ENCODE results near the gene SLC22A31.
A peak's percentile ranks its signal among the peaks of the same experiment; 100 is the strongest.
"Not testable (repeated sequence)": the region's sequence is repeated elsewhere in the genome, so short reads cannot be mapped to it uniquely, and the experiment has no call there.

Gene SLC22A31

DNA sequence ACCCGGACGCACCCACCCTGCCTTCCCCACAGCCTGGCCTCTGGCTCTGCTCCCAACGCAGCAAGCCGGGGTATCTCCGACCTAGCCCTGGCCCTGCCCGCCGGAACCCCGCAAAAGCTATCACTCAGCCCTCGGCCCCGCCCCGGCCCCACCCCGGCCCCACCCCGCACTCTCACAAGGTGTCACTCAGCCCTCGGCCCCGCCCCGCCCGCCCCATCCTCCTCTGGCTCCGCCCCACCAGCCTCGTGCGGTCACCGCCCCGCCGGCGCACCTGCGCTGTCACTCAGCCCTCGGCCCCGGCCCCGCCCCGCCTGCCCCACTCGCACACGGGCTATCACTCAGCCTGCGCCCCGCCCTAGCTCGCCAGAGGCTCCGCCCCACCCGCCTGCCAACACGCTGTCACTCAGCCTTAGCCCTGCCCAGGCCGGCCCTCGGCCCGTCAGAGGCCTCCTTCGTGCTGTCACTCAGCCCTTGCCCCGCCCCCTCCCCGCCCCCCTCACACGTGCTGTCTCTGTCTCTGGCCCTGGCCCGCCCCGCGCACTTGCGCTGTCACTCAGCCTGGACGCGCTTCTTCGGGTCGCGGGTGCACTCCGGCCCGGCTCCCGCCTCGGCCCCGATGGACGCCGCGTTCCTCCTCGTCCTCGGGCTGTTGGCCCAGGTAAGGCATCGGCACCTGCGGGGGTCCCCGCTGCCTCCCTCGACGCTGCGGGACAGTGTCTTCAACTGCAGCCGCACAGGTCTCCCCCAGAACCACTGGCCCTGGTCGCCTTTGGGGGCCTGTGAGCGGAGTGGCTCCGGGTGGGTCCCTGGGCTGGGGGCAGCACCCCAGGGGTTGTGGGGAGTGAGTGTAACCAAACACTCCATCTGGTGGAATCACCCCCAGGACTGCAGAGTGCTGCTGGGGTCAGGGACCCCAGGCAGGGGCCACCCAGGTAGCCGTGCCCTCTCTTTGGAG is 28.8 kb downstream of the SLC22A31 start, which contains the start of gene CDH15:
Gene CDH15, plus strand, starts transcription at position 533 of the 955 bp plus-strand sequence. Its CDS starts 84 bp downstream, at position 617.
- peak; percentile 91 for ATAC-seq
- H3K4me1 Mint-ChIP-seq, result peaks cover 6% of the 10 kb centered on the region
- peak; percentile 94 for DNase-seq
- H3K36me3 Mint-ChIP-seq (ENCODE audit: low read depth), result no peaks in the 10 kb centered on the region
- peak within 1 kb of the TSS; percentile 56 for H3K4me3 Mint-ChIP-seq
- H3K9me3 Mint-ChIP-seq, result no peaks in the 10 kb centered on the region
- no peak within 1 kb of the TSS for H3K27ac Mint-ChIP-seq
- H3K27me3 Mint-ChIP-seq, result peaks cover 2% of the 10 kb centered on the region

DNA sequence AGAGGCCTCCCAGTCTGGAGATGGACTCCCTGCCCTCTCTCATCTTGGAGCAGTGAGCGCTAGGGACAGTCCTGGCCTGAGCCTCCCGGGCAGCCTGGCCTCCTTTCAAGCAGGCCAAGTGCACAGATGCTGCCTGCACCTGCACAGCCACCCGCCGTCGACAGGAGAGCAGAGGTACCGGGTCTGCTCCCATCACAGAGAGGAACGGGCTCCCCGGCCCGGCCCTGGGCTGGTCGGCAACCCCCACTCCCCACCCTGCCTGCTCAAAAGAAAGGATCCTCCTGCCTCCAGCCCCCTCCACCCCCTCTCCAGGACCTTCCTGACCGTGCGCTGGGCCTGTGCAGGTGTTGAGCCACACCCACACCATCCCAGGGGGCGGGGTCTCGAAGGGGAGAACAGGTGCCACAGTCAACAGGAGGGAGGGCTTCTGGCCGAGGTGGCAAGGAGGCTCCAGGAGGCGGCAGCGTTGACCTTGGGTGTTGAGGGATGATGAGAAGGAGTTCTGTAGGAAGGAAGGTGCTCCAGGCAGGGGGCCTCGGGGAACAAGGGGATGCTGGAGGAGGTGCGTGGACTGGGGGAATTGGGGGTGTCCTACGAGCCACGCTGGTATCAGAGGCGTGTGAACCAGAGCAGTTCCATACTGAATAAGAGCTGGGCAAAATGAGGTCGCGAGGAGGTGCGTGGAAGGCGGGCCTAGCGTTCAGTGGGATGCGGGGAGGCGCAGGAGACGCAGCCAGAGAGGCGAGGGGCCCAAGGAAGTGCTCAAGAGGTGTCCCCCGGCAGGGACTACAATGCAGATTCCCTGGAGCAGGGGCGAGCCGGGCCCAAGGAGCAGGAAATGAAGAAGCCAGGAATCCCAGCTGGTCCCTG is 29.8 kb downstream of the SLC22A31 start:
- Mint-ChIP-seq H3K36me3 (ENCODE audit: low read depth) (no peaks in the 10 kb centered on the region), H3K4me1 (peaks cover 6% of the 10 kb centered on the region), H3K4me3 (peak overlapping the region; percentile 56), H3K27ac (no peak overlapping the region), H3K27me3 (peaks cover 2% of the 10 kb centered on the region), H3K9me3 (no peaks in the 10 kb centered on the region)
- ATAC-seq, result no peak
- no peak for DNase-seq

- Mint-ChIP-seq H3K27me3 (peaks cover 2% of the 10 kb centered on the region), H3K9me3 (no peaks in the 10 kb centered on the region), H3K36me3 (ENCODE audit: low read depth) (no peaks in the 10 kb centered on the region), H3K27ac (no peak overlapping the region), H3K4me1 (peaks cover 6% of the 10 kb centered on the region), H3K4me3 (no peak overlapping the region)
- ATAC-seq (no peak), DNase-seq (no peak)
Measured at GRCh38 chr16:89169778-89170177, 30.6 kb downstream of the SLC22A31 start.

GRCh38 chr16:89168381-89169189 is 31.8 kb downstream of the SLC22A31 start:
- ATAC-seq, result no peak
- H3K27me3 Mint-ChIP-seq, result peaks cover 2% of the 10 kb centered on the region
- peaks cover 6% of the 10 kb centered on the region for H3K4me1 Mint-ChIP-seq
- no peak for DNase-seq
- H3K27ac Mint-ChIP-seq, result no peak overlapping the region
- no peaks in the 10 kb centered on the region for H3K36me3 Mint-ChIP-seq (ENCODE audit: low read depth)
- no peaks in the 10 kb centered on the region for H3K9me3 Mint-ChIP-seq
- no peak overlapping the region for H3K4me3 Mint-ChIP-seq

- no peak overlapping the region for H3K4me3 Mint-ChIP-seq
- no peak overlapping the region for H3K27ac Mint-ChIP-seq
- ATAC-seq (peak; percentile 30), DNase-seq (peak; percentile 94)
- no peaks in the 10 kb centered on the region for H3K36me3 Mint-ChIP-seq (ENCODE audit: low read depth)
- peaks cover 6% of the 10 kb centered on the region for H3K4me1 Mint-ChIP-seq
- H3K27me3 Mint-ChIP-seq, result peaks cover 2% of the 10 kb centered on the region
- H3K9me3 Mint-ChIP-seq, result no peaks in the 10 kb centered on the region
Measured at GRCh38 chr16:89167425-89167941, 32.9 kb downstream of the SLC22A31 start.

DNA sequence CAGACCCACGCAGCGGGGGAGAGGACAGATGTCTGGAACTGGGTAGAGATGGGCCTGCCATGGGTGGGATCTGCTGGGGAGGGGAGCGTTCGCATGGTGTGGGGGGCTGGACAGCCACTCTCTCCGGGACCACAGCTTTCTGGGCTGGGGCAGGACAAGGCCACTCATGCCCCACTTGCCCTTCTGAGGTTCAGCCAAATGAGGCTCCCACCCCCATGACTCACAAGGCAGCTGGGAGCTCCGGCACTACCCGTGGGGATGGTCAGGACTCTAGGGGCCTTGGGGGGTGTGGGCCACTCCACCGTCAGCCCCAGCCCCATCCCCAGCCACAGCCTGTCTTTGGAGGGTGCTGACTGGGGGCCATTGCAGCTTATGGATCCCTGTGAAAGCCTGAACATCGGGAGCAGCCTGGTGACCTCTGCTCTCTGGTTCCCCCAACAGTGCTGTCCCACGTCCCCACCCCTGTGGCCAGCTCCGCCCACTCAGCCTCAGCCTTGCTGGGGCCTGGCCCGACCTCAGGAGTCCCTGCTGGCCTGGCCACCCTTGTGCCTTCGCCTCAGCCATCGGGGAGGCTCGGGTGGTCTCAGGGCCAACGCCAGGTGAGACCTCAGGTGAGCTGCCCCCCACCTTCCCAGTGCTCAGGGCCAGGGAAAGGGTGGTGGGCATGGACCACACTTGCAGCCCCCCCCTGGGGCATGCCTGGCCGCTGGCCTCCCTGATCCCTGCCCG is 33.5 kb downstream of the SLC22A31 start:
- H3K36me3 Mint-ChIP-seq (ENCODE audit: low read depth), result no peaks in the 10 kb centered on the region
- DNase-seq, result no peak
- no peak for ATAC-seq
- no peaks in the 10 kb centered on the region for H3K9me3 Mint-ChIP-seq
- H3K4me1 Mint-ChIP-seq, result peaks cover 6% of the 10 kb centered on the region
- peaks cover 2% of the 10 kb centered on the region for H3K27me3 Mint-ChIP-seq
- H3K27ac Mint-ChIP-seq, result no peak overlapping the region
- no peak overlapping the region for H3K4me3 Mint-ChIP-seq

- H3K9me3 Mint-ChIP-seq, DNase-seq: not testable (repeated sequence)
Measured at GRCh38 chr16:89165681-89165979, 34.7 kb downstream of the SLC22A31 start.

DNA sequence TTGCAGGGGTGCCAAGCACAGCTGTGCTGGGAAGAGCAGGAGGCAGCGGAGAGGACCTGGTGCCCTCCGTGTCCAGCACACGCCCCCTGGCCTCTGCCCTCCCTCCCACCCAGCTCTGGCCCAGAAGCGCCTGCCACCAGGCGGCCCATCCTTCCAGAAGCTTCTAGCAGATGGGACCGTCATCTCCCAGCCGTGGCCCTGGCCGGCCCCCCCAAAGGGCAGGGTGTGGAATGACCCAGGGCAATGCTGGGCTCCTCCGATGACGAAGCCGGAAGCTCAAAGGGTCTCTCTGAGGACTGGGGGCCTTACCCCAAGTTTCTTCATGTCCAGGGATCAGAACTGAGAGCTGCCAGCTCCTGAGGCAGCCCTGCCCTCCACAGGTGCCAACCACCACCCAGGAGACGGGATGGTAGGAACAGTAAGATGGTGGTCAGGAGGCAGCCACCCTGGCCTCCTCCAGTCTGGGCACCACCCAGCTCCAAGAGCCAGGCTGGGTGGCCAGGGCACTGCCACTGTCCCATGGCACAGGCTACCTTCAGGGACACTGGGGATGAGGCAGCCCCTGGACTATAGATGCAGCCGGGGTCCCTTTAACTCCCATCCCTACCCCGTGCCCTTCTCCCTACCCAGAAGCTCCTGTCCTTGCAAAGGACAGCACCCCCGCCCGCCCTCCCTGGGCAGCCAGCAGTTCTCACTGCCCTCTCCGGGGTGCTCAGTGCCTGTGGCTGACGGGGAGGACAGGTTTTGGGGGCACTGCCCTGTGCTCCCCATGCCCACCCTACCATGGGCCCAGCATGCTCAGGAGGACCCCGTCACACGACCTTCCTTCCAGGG is 35.3 kb downstream of the SLC22A31 start:
- no peaks in the 10 kb centered on the region for H3K27me3 Mint-ChIP-seq
- no peaks in the 10 kb centered on the region for H3K4me1 Mint-ChIP-seq
- no peaks in the 10 kb centered on the region for H3K36me3 Mint-ChIP-seq (ENCODE audit: low read depth)
- ATAC-seq (no peak), DNase-seq (no peak)
- H3K9me3 Mint-ChIP-seq, result no peaks in the 10 kb centered on the region
- H3K27ac Mint-ChIP-seq, result no peak overlapping the region
- no peak overlapping the region for H3K4me3 Mint-ChIP-seq

More at GRCh38 chr16:89165681-89165979, 34.7 kb downstream of the SLC22A31 start:
- not testable (repeated sequence) for H3K27ac Mint-ChIP-seq; H3K27me3 Mint-ChIP-seq; H3K4me1 Mint-ChIP-seq; H3K4me3 Mint-ChIP-seq; ATAC-seq; H3K36me3 Mint-ChIP-seq (ENCODE audit: low read depth)

- H3K36me3 Mint-ChIP-seq (ENCODE audit: low read depth), result no peaks in the 10 kb centered on the region
- DNase-seq, result no peak
- no peak overlapping the region for H3K27ac Mint-ChIP-seq
- no peak overlapping the region for H3K4me3 Mint-ChIP-seq
- no peaks in the 10 kb centered on the region for H3K9me3 Mint-ChIP-seq
- no peaks in the 10 kb centered on the region for H3K27me3 Mint-ChIP-seq
- no peaks in the 10 kb centered on the region for H3K4me1 Mint-ChIP-seq
- ATAC-seq, result no peak
Measured at GRCh38 chr16:89164436-89164835, 35.9 kb downstream of the SLC22A31 start.

DNA sequence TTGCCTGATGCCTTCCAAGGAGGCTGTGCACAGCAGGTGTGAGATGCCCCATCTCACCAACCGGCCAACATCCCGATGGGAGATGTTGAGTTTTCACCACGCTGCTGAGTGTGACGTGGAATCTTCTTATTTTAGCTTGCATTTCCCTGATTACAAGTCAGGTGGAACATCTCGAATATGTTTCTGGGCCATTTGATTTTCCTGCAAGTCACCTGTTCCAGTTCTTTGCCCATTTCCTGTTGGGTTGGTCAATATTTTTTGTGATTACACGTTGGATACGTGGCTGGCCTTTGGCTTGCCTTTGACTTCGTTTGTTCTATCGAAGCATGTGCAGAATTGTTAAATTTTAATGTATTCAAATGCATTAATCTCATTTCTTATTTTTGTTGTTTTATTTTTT is 37.0 kb downstream of the SLC22A31 start:
- no peaks in the 10 kb centered on the region for H3K27me3 Mint-ChIP-seq
- no peaks in the 10 kb centered on the region for H3K4me1 Mint-ChIP-seq
- no peaks in the 10 kb centered on the region for H3K36me3 Mint-ChIP-seq (ENCODE audit: low read depth)
- no peak for DNase-seq
- no peaks in the 10 kb centered on the region for H3K9me3 Mint-ChIP-seq
- no peak for ATAC-seq
- no peak overlapping the region for H3K27ac Mint-ChIP-seq
- H3K4me3 Mint-ChIP-seq, result no peak overlapping the region

GRCh38 chr16:89161763-89162713 is 38.3 kb downstream of the SLC22A31 start:
- Mint-ChIP-seq H3K27ac (no peak overlapping the region), H3K4me3 (no peak overlapping the region), H3K4me1 (no peaks in the 10 kb centered on the region), H3K36me3 (ENCODE audit: low read depth) (no peaks in the 10 kb centered on the region), H3K27me3 (no peaks in the 10 kb centered on the region), H3K9me3 (no peaks in the 10 kb centered on the region)
- DNase-seq (no peak), ATAC-seq (no peak)
